ENCODE data around the gene OSBPL5.
"Not testable (repeated sequence)": the region's sequence is repeated elsewhere in the genome, so short reads cannot be mapped to it uniquely, and the experiment has no call there.

OSBPL5 gene

DNA sequence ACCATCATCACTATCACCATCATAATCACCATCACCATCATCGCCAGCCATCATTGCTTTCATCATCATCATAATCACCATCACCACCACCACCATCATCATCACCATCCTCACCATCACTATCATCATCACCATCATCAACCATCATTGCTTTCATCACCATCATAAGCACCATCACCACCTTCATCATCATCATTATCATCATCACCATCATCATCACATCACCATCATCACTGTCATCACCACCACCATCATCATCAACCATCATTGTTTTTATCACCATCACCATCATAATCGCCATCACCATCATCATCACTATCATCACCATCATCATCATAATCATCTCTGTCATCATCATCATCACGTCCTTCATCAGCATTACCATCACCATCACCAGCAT lies 9.3 kb upstream of the OSBPL5 start:
- DNase-seq (ENCODE audit: low spot score) = no peak
- in situ Hi-C loops (cut with MboI; ENCODE audit: low pct_unique_long_range_greater_than_20kb, low sequenced_read_pairs, unreplicated experiment) = no loop called here
- no peak for TF ChIP-seq CTCF (IDR thresholded peaks at IDR 0.05; ENCODE audit: extremely low read depth, insufficient read depth, missing control alignments)

DNA sequence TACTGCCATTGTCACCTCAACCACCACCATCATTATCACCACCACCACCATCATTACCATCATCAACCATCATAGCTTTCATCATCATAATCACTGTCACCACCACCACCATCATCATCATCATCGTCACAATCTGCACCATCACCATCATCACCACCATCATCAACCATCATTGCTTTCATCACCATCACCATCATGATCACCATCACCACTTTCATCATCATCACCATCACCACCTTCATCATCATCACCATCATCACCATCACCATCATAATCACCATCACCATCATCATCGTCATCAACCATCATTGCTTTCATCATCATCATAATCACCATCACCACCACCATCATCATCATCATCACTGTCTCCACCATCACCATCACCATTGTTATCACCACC lies 8.7 kb upstream of the OSBPL5 start:
- in situ Hi-C loops (cut with MboI; ENCODE audit: low pct_unique_long_range_greater_than_20kb, low sequenced_read_pairs, unreplicated experiment) = no loop called here
- DNase-seq (ENCODE audit: low spot score) = no peak
- no peak for TF ChIP-seq CTCF (IDR thresholded peaks at IDR 0.05; ENCODE audit: extremely low read depth, insufficient read depth, missing control alignments)

DNA sequence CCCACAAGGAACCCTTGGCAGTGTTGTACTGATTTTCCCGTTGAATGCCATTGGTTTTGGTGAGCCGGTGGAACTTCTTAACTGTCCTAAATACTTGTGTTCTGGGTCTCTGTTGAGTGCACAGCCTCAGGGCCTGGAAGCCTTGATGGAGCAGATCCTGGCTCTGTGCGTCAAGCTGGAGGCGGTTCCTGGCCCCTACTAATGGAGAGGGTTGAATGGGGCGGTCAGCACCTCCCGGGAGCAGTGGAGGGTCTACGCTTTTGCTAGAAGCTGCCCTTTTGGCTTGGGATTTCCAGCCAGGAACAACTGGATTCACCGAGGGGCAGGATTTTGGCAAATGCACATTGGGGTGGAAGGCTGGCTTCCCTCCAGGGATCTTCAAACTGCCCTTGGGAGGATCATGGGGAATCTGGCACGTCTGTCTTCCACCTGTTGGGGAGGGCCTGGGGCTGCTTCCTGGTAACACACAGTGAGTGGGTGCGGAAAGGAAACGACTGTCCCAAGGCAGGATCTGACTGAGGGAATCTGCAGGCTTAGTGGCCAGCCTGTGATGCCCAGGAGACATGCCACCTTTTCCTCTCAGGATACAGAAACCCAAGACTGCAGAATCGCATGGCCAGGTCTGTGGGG lies 6.9 kb upstream of the OSBPL5 start:
- no peak for DNase-seq (ENCODE audit: low spot score)
- no peak for TF ChIP-seq CTCF (IDR thresholded peaks at IDR 0.05; ENCODE audit: extremely low read depth, insufficient read depth, missing control alignments)
- in situ Hi-C loops (cut with MboI; ENCODE audit: low pct_unique_long_range_greater_than_20kb, low sequenced_read_pairs, unreplicated experiment) = no loop called here

DNA sequence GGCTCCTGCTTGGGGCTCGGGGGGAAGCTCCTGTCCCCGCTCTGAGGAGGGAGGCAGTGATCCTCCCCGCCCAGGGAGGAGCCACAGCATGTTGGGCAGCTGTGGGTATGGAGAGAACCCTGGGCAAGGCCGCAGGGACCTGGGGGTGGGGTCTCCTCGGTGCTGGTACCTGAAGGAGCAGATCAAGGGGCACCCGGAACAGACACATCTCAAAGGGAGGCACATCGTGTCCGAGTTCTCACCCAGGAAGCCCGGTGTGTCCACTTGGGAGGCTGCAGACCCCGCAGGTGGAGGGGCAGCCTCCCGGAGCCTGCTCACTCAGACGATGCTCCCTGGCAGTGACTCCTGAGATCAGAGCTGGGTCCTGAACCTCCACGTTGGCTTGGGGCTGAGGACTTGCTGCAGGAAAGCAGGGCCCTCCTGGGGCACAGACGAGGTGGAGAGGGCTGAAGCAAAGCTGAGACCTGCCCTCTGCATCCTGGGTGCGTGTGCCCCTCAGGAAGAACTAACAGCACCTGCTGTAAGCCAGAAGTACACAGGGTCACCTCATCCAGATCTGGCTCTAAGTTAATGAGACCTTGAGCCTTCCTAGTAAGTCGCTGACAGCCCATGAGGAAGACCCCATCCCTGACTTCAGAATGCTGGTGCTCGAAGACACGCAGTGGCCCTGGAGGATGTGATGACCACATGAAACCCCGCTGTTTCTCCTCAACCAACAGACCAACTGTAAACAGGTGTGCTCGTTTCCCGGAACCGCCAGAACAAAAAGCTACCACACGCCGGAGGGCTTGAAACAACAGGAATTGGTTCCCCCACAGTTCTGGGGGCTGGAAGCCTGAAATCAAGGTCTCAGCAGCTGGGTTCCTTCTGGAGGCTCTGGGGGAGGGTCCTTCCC lies 5.9 kb upstream of the OSBPL5 start:
- TF ChIP-seq CTCF (IDR thresholded peaks at IDR 0.05; ENCODE audit: extremely low read depth, insufficient read depth, missing control alignments) = no peak
- in situ Hi-C loops (cut with MboI; ENCODE audit: low pct_unique_long_range_greater_than_20kb, low sequenced_read_pairs, unreplicated experiment) = no loop called here
- DNase-seq (ENCODE audit: low spot score) = no peak

GRCh38 chr11:3170044-3170755 lies 5.1 kb upstream of the OSBPL5 start:
- DNase-seq (ENCODE audit: low spot score) = no peak
- in situ Hi-C loops (cut with MboI; ENCODE audit: low pct_unique_long_range_greater_than_20kb, low sequenced_read_pairs, unreplicated experiment) = no loop called here
- TF ChIP-seq CTCF (IDR thresholded peaks at IDR 0.05; ENCODE audit: extremely low read depth, insufficient read depth, missing control alignments) = no peak

DNA sequence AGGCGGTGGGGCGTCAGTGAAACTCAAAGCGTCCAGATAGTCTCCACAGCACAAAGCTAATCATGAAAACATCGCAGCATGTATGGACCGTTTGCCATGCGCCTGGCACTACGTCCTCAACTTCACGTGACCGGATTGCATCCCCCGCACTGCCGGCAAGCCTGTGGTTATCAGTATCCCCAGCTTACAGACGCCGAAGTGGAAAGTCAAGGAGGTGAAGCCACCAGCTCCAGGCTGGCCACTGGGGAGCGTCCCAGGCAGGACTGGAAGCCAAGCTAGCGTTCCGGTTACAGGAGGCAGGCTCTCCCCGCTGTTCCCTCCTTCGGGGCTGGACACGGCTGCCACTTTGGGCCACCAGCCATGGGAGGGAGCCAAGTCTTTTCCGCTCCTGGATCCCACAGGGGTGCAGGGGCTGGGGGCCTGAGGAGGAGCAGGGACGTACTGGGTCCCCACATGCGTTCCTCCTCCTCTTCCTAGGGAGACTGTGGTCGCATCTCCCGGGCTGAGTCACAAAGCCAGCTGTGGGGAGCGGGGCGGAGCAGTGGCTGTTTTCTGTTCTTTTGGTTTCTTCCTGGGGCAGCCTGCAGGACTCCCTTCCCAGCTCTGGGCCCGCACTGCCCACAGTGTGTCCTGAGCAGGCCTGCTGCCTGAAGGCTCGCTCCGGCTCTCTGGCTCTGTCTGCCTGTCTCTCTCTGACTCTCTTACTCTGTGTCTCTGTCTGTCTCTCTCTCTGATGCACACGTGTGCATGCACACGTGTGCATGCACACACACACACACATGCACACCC lies 4.3 kb upstream of the OSBPL5 start:
- in situ Hi-C loops (cut with MboI; ENCODE audit: low pct_unique_long_range_greater_than_20kb, low sequenced_read_pairs, unreplicated experiment) = no loop called here
- TF ChIP-seq CTCF (IDR thresholded peaks at IDR 0.05; ENCODE audit: extremely low read depth, insufficient read depth, missing control alignments) = no peak
- no peak for DNase-seq (ENCODE audit: low spot score)

DNA sequence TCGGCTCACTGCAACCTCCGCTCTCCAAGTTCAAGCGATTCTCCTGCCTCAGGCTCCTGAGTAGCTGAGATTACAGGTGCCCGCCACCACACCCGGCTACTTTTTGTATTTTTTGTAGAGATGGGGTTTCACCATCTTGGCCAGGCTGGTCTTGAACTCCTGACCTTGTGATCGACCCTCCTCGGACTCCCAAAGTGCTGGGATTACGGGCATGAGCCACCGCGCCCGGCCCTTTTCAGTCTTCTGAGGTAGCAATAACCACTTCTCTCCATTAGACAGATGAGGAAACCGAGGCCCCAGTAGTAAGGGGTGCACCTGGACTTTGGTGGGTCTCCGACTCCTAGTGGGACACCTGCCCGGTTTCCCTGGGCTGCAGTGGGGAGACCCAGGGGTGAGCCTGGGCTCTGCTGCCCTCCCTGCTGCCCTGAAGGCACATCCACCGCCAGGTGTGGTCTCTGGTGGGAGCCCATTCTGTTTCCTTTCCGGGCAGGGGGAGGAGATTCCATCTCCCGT lies 3.7 kb upstream of the OSBPL5 start:
- in situ Hi-C loops (cut with MboI; ENCODE audit: low pct_unique_long_range_greater_than_20kb, low sequenced_read_pairs, unreplicated experiment); DNase-seq (ENCODE audit: low spot score): not testable (repeated sequence)

Data from GM13977 (cell line).